Measurements from ENCODE around the gene KLHL22.

GRCh38 chr22:20449819-20450550 is 45.6 kb downstream of the KLHL22 start:
- TF ChIP-seq EZH2 (IDR thresholded peaks at IDR 0.05; ENCODE audit: borderline replicate concordance, low read length) (no peak), CTCF (IDR thresholded peaks at IDR 0.05; ENCODE audit: low read length) (no peak)

Measured in OCI-LY1 (cell line).